ENCODE results near the gene MRPL9. TPM values are rescaled to one million over a fixed set of nuclear protein-coding genes. Genes with fewer than 3 reads are reported as not detected.

MRPL9 gene
- total and polyA plus RNA-seq, 2 donors (not counting 1 experiment from before 2014, with no cell fraction given) = 65.5 to 84.6 TPM

DNA sequence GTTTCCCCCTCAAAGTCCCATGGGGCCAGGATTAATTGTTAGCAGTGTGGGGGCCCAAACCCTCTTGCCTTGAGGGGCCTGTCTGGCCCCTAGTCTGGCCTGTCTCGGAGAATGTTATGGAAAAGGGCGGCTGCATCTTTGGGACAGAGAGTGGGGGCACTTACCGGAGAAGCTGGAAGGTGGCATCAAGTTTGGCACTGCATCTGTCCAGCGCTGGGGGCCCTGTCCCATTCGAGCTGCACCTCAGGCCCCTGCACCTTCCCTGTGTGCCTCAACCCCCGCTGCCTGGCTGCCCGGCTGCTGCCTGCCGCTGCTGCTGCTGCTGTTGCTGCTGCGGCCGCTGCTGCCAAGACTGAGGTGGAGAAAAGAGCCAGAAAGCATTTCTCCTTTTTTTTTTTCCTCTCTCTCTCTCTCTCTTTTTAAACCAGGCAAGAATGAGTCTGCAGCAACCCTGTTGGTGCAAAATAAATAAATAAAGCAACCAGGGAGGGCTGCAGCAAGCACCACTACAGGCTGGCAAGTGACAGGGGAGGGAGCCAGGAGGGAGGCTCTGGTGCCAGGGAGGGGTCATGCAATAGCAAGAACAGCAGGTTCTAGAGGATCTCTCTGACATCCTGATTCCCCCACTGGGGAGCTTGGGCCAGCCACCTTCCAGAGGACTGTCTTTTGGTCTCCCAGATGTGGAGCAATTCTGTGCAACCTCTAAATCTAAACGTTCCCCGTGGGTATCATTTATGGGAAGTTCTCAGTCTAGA lies 41.9 kb upstream of the MRPL9 start, which contains the start of gene LINGO4:
Gene LINGO4 (minus strand): TSS at position 354 of the 755 bp plus-strand sequence. CDS start 2,715 bp downstream, outside the sequence.
- H3K27ac Mint-ChIP-seq = no peak within 1 kb of the TSS
- no peak within 1 kb of the TSS for H3K4me3 ChIP-seq (ENCODE audit: control extremely low read depth in 1 of 5, extremely low read depth in 1 of 5, insufficient read depth in 1 of 5, low read depth in 2 of 5, low read length in 4 of 5)
- peaks cover 19% of the 10 kb centered on the region for H3K27me3 Mint-ChIP-seq
- no peak within 1 kb of the TSS for H2AFZ ChIP-seq (ENCODE audit: insufficient read depth, low read depth, low read length, poor library complexity, severe bottlenecking)
- no peak within 1 kb of the TSS for H3K4me2 ChIP-seq (replicated peaks; ENCODE audit: low read depth, low read length, poor library complexity, severe bottlenecking)
- no peaks in the 10 kb centered on the region for H3K79me2 ChIP-seq (ENCODE audit: control insufficient read depth, insufficient read depth, low read length)
- WGBS (ENCODE audit: insufficient coverage) = 66% methylated on average over 10 of the region's 12 CpGs
- no peak for ATAC-seq (ENCODE audit: low read depth)
- TF ChIP-seq EZH2 (IDR thresholded peaks at IDR 0.05; ENCODE audit: borderline replicate concordance, insufficient read depth, low read depth, low read length, poor library complexity, severe bottlenecking) = no peak
- TF ChIP-seq, protein P1, sequence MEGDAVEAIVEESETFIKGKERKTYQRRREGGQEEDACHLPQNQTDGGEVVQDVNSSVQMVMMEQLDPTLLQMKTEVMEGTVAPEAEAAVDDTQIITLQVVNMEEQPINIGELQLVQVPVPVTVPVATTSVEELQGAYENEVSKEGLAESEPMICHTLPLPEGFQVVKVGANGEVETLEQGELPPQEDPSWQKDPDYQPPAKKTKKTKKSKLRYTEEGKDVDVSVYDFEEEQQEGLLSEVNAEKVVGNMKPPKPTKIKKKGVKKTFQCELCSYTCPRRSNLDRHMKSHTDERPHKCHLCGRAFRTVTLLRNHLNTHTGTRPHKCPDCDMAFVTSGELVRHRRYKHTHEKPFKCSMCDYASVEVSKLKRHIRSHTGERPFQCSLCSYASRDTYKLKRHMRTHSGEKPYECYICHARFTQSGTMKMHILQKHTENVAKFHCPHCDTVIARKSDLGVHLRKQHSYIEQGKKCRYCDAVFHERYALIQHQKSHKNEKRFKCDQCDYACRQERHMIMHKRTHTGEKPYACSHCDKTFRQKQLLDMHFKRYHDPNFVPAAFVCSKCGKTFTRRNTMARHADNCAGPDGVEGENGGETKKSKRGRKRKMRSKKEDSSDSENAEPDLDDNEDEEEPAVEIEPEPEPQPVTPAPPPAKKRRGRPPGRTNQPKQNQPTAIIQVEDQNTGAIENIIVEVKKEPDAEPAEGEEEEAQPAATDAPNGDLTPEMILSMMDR (IDR thresholded peaks at IDR 0.05) = no peak
- H3K9ac ChIP-seq (ENCODE audit: low read length) = no peak within 1 kb of the TSS
- no peak within 1 kb of the TSS for H3K4me3 Mint-ChIP-seq
- peaks cover 0 to 15% (median 2%) of the 10 kb centered on the region in 4 experiments for H3K27me3 ChIP-seq (replicated peaks in 1 of 4; ENCODE audit: control extremely low read depth in 1 of 4, control insufficient read depth in 3 of 4, insufficient read depth in 4 of 4, low read length in 3 of 4)
- CTCF ChIA-PET = no interaction called here
- no peak for DNase-seq
- intact Hi-C loops (cut with micrococcal nuclease) = no loop called here
- H3K36me3 ChIP-seq (replicated peaks in 1 of 2; ENCODE audit: control extremely low read depth in 1 of 2, control insufficient read depth in 1 of 2, extremely low read depth in 1 of 2, insufficient read depth in 2 of 2, low read length in 1 of 2) = no peaks in the 10 kb centered on the region
- peaks cover 9% of the 10 kb centered on the region for H3K4me1 Mint-ChIP-seq
- peaks cover 6 to 13% of the 10 kb centered on the region in 2 donors for H3K4me1 ChIP-seq (ENCODE audit: control insufficient read depth in 2 of 2, insufficient read depth in 2 of 2, low read length in 2 of 2)
- POLR2A ChIA-PET = no interaction called here
- no peaks in the 10 kb centered on the region for H3K9me3 Mint-ChIP-seq (ENCODE audit: insufficient read depth)
- H3K9me3 ChIP-seq (ENCODE audit: control extremely low read depth in 1 of 3, control insufficient read depth in 2 of 3, insufficient read depth in 1 of 3, low read length in 2 of 3) = peaks cover 0 to 3% (median 0%) of the 10 kb centered on the region in 3 donors
- no peak within 1 kb of the TSS for H3K27ac ChIP-seq (ENCODE audit: low read length in 2 of 2)
- no peaks in the 10 kb centered on the region for H4K20me1 ChIP-seq (ENCODE audit: control insufficient read depth, insufficient read depth, low read length, poor library complexity, severe bottlenecking)

DNA sequence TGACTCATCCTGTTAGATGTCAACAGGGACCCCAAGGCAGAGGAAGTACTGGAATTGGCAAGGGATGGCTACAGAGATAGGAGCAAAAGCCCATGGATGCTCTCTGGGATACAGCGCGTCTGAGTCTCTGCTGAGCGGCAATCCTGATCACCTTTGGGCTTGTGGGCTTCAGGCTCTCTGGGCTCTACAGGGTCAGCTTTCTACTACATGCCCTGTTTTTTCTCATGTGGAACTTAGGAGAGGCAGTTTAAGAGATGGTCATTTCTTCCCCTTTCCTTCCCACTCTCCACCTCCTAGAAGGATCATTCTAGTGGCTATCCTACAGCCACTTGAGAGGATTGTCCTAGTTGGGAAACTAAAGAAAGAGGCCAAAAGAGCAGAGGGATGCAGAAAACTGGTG lies 40.6 kb upstream of the MRPL9 start:
- no peak overlapping the region for H3K27ac Mint-ChIP-seq
- H3K4me3 Mint-ChIP-seq = no peak overlapping the region
- Histone ChIP-seq H3K36me3 (replicated peaks in 1 of 2; ENCODE audit: control extremely low read depth in 1 of 2, control insufficient read depth in 1 of 2, extremely low read depth in 1 of 2, insufficient read depth in 2 of 2, low read length in 1 of 2) (no peaks in the 10 kb centered on the region), H3K27me3 (replicated peaks in 1 of 4; ENCODE audit: control extremely low read depth in 1 of 4, control insufficient read depth in 3 of 4, insufficient read depth in 4 of 4, low read length in 3 of 4) (peaks cover 0 to 22% (median 2%) of the 10 kb centered on the region in 4 experiments), H2AFZ (ENCODE audit: insufficient read depth, low read depth, low read length, poor library complexity, severe bottlenecking) (no peak overlapping the region), H3K4me3 (ENCODE audit: control extremely low read depth in 1 of 5, extremely low read depth in 1 of 5, insufficient read depth in 1 of 5, low read depth in 2 of 5, low read length in 4 of 5) (no peak overlapping the region), H3K79me2 (ENCODE audit: control insufficient read depth, insufficient read depth, low read length) (no peaks in the 10 kb centered on the region), H3K9ac (ENCODE audit: low read length) (no peak overlapping the region), H3K4me1 (ENCODE audit: control insufficient read depth in 2 of 2, insufficient read depth in 2 of 2, low read length in 2 of 2) (peaks cover 6 to 13% of the 10 kb centered on the region in 2 donors), H3K27ac (ENCODE audit: low read length in 2 of 2) (no peak overlapping the region), H3K4me2 (replicated peaks; ENCODE audit: low read depth, low read length, poor library complexity, severe bottlenecking) (no peak overlapping the region), H3K9me3 (ENCODE audit: control extremely low read depth in 1 of 3, control insufficient read depth in 2 of 3, insufficient read depth in 1 of 3, low read length in 2 of 3) (peaks cover 0 to 3% (median 0%) of the 10 kb centered on the region in 3 donors), H4K20me1 (ENCODE audit: control insufficient read depth, insufficient read depth, low read length, poor library complexity, severe bottlenecking) (no peaks in the 10 kb centered on the region)
- no peak for DNase-seq
- H3K4me1 Mint-ChIP-seq = peaks cover 9% of the 10 kb centered on the region
- ATAC-seq (ENCODE audit: low read depth) = no peak
- intact Hi-C loops (cut with micrococcal nuclease) = no loop called here
- TF ChIP-seq, protein P1 (IDR thresholded peaks at IDR 0.05) = no peak
- TF ChIP-seq EZH2 (IDR thresholded peaks at IDR 0.05; ENCODE audit: borderline replicate concordance, insufficient read depth, low read depth, low read length, poor library complexity, severe bottlenecking) = no peak
- ChIA-PET CTCF (no interaction called here), POLR2A (no interaction called here)
- H3K27me3 Mint-ChIP-seq = peaks cover 27% of the 10 kb centered on the region
- 97% methylated on average over 3 of the region's 3 CpGs for WGBS (ENCODE audit: insufficient coverage)
- no peaks in the 10 kb centered on the region for H3K9me3 Mint-ChIP-seq (ENCODE audit: insufficient read depth)
